Measurements from ENCODE around the gene GRM1. TPM values are rescaled to one million over a fixed set of nuclear protein-coding genes. Genes with fewer than 3 reads are reported as not detected.
"Not testable (repeated sequence)": the region's sequence is repeated elsewhere in the genome, so short reads cannot be mapped to it uniquely, and the experiment has no call there.

GRM1 gene
- total RNA-seq, 4 donors from 2014 or later: 0.10 TPM; not detected in 3

- TF ChIP-seq POLR2A (IDR thresholded peaks at IDR 0.05) (no peak), CTCF (IDR thresholded peaks at IDR 0.05) (no peak)
- no peak for DNase-seq (ENCODE audit: low spot score in 2 of 2)
- no peak overlapping the region for H3K4me3 ChIP-seq (ENCODE audit: low read depth, poor library complexity, severe bottlenecking)
- intact Hi-C loops (cut with DNase I; ENCODE audit: low total_unique reads): no loop called here
- 84 to 88% methylated on average over 1 of the region's 1 CpG for WGBS, 2 donors
Observed at GRCh38 chr6:146240322-146240721, 211.5 kb downstream of the GRM1 start.

GRCh38 chr6:146240807-146241206 lies 211.9 kb downstream of the GRM1 start:
- no peak for DNase-seq (ENCODE audit: low spot score in 2 of 2)
- 87 to 89% methylated on average over 2 of the region's 2 CpGs for WGBS, 2 donors
- intact Hi-C loops (cut with DNase I; ENCODE audit: low total_unique reads): no loop called here
- TF ChIP-seq POLR2A (IDR thresholded peaks at IDR 0.05) (no peak), CTCF (IDR thresholded peaks at IDR 0.05) (no peak)
- H3K4me3 ChIP-seq (ENCODE audit: low read depth, poor library complexity, severe bottlenecking): no peak overlapping the region

GRCh38 chr6:146243646-146244045 lies 214.8 kb downstream of the GRM1 start:
- WGBS, 2 donors: 87 to 88% methylated on average over 5 of the region's 5 CpGs
- H3K4me3 ChIP-seq (ENCODE audit: low read depth, poor library complexity, severe bottlenecking); intact Hi-C loops (cut with DNase I; ENCODE audit: low total_unique reads); DNase-seq (ENCODE audit: low spot score in 2 of 2): not testable (repeated sequence)

GRCh38 chr6:146244630-146245143 lies 215.8 kb downstream of the GRM1 start:
- TF ChIP-seq POLR2A (IDR thresholded peaks at IDR 0.05) (no peak), CTCF (IDR thresholded peaks at IDR 0.05) (no peak)
- intact Hi-C loops (cut with DNase I; ENCODE audit: low total_unique reads): no loop called here
- H3K4me3 ChIP-seq (ENCODE audit: low read depth, poor library complexity, severe bottlenecking): no peak overlapping the region
- no peak for DNase-seq (ENCODE audit: low spot score in 2 of 2)
- 83 to 89% methylated on average over 5 of the region's 5 CpGs for WGBS, 2 donors

- TF ChIP-seq POLR2A (IDR thresholded peaks at IDR 0.05): no peak
- no peak for TF ChIP-seq CTCF (IDR thresholded peaks at IDR 0.05)
- no peak for DNase-seq (ENCODE audit: low spot score in 2 of 2)
- H3K4me3 ChIP-seq (ENCODE audit: low read depth, poor library complexity, severe bottlenecking): no peak overlapping the region
- intact Hi-C loops (cut with DNase I; ENCODE audit: low total_unique reads): no loop called here
- 67% methylated on average over 1 of the region's 1 CpG for WGBS, 2 donors
Observed at GRCh38 chr6:146246028-146246427, 217.2 kb downstream of the GRM1 start.

GRCh38 chr6:146253691-146254090 lies 224.8 kb downstream of the GRM1 start:
- intact Hi-C loops (cut with DNase I; ENCODE audit: low total_unique reads): no loop called here
- no peak for DNase-seq (ENCODE audit: low spot score in 2 of 2)
- TF ChIP-seq POLR2A (IDR thresholded peaks at IDR 0.05) (no peak), CTCF (IDR thresholded peaks at IDR 0.05) (no peak)
- H3K4me3 ChIP-seq (ENCODE audit: low read depth, poor library complexity, severe bottlenecking): no peak overlapping the region

Data from lower leg skin (tissue), 4 donors.